Keratinocyte (primary cell): Measurements from ENCODE around the gene ABCA7. TPM values are rescaled to one million over a fixed set of nuclear protein-coding genes. Genes with fewer than 3 reads are reported as not detected.

ENCODE experiments used
- DNase-seq: peaks from one replicate; pipeline ENCODE4 v3.0.0-alpha.2; 2011; ENCODE audit warnings: low read depth, missing footprints, low spot score
- FAIRE-seq: peaks from 2 replicates; lab custom pipeline; 2011; peaks lifted over from hg19 to GRCh38; lab: Jason Lieb, UNC
- H2AFZ ChIP-seq: 2 replicates; pipeline ENCODE4 v1.6.0; 2012; ENCODE audit warnings: low read length, control low read depth, inconsistent platforms; ENCODE audit not compliant: control insufficient read depth
- H3K27ac ChIP-seq: 2 replicates; pipeline ENCODE4 v1.5.1; 2011; ENCODE audit warnings: low read length; ENCODE audit not compliant: control insufficient read depth, insufficient read depth
- H3K27me3 ChIP-seq: 3 replicates; pipeline ENCODE4 v1.6.0; 2011; ENCODE audit warnings: low read length; ENCODE audit not compliant: control insufficient read depth, insufficient read depth; ENCODE audit errors: extremely low read depth
- H3K36me3 ChIP-seq, 2 experiments: 2 replicates in 1 of 2; 3 replicates in 1 of 2; pipeline ENCODE4 v1.5.1; 2011; ENCODE audit warnings: low read length in 2 of 2, mild to moderate bottlenecking in 1 of 2; ENCODE audit not compliant: control insufficient read depth in 2 of 2, insufficient read depth in 2 of 2; ENCODE audit errors: extremely low read depth in 1 of 2
- H3K4me1 ChIP-seq: 3 replicates; pipeline ENCODE4 v1.5.1; 2011; ENCODE audit warnings: low read length; ENCODE audit not compliant: control insufficient read depth, insufficient read depth; ENCODE audit errors: extremely low read depth
- H3K4me2 ChIP-seq: 3 replicates; pipeline ENCODE4 v1.6.0; 2011; ENCODE audit warnings: low read depth, low read length; ENCODE audit not compliant: control insufficient read depth, insufficient read depth; ENCODE audit errors: extremely low read depth
- H3K4me3 ChIP-seq, 3 experiments: fragments of 200-600 bp in 1 of 3; sonication (generic) in 1 of 3; 2 replicates in 2 of 3; 3 replicates in 1 of 3; pipeline ENCODE4 v1.5.1; 2011 to 2016; ENCODE audit warnings: low read length in 3 of 3, mild to moderate bottlenecking in 3 of 3, control low read depth in 2 of 3, inconsistent platforms in 1 of 3, low read depth in 1 of 3, mixed read lengths in 1 of 3, mixed run types in 1 of 3, moderate library complexity in 1 of 3; ENCODE audit not compliant: control insufficient read depth in 2 of 3, insufficient read depth in 2 of 3; ENCODE audit errors: extremely low read depth in 1 of 3
- H3K79me2 ChIP-seq: 2 replicates; pipeline ENCODE4 v1.6.0; 2012; ENCODE audit warnings: low read length; ENCODE audit not compliant: control insufficient read depth, insufficient read depth
- H3K9ac ChIP-seq: 3 replicates; pipeline ENCODE4 v1.6.0; 2011; ENCODE audit warnings: low read length; ENCODE audit not compliant: control insufficient read depth, insufficient read depth; ENCODE audit errors: extremely low read depth
- H3K9me1 ChIP-seq: 3 replicates; pipeline ENCODE4 v1.6.0; 2011; ENCODE audit warnings: low read length; ENCODE audit not compliant: control insufficient read depth, insufficient read depth; ENCODE audit errors: extremely low read depth
- H3K9me3 ChIP-seq: 2 replicates; pipeline ENCODE4 v1.5.1; 2012; ENCODE audit warnings: low read depth, low read length; ENCODE audit not compliant: control insufficient read depth
- H4K20me1 ChIP-seq: 3 replicates; pipeline ENCODE4 v1.6.0; 2011; ENCODE audit warnings: low read length; ENCODE audit not compliant: control insufficient read depth, insufficient read depth; ENCODE audit errors: extremely low read depth
- EZH2 ChIP-seq: IDR thresholded peaks from one replicate; pipeline ENCODE4 v1.6.1; 2012; ENCODE audit warnings: inconsistent platforms, mild to moderate bottlenecking, low read length, moderate library complexity
- dilution Hi-C: fragments of 300-500 bp; cut with MboI; formaldehyde crosslinking; loops from one replicate; pipeline ENCODE4 v1.7.0; 2020; ENCODE audit warnings: low sequenced_read_pairs; ENCODE audit not compliant: extremely low pct_ligation_motif_present
- polyA plus RNA-seq, 5 experiments: library from polyadenylated mRNA; depleted of rRNA in 3 of 5; stranded (reverse) in 3 of 5; stranded (forward) in 1 of 5; unstranded in 1 of 5; fragments of >200 nt; gene quantifications; 1 replicate in 1 of 5; 2 replicates in 3 of 5; 3 replicates in 1 of 5; pipeline versions ENCODE4 v1.2.1 to v1.2.3, GENCODE V29; 2011 to 2012; ENCODE audit warnings: missing spikeins in 2 of 5, low read depth in 1 of 5, low replicate concordance in 1 of 5
- TF ChIP-seq, protein P1 (sequence below), 3 experiments: IDR thresholded peaks in 1 of 3; conservative IDR thresholded peaks in 1 of 3; optimal IDR thresholded peaks in 1 of 3; 2 replicates in 2 of 3; 3 replicates in 1 of 3; pipeline versions ENCODE3 to v1.5.1; 2011; ENCODE audit warnings: low read length in 3 of 3, mild to moderate bottlenecking in 3 of 3, moderate library complexity in 2 of 3, control low read depth in 1 of 3, inconsistent platforms in 1 of 3; ENCODE audit not compliant: insufficient read depth in 2 of 3; ENCODE audit errors: extremely low read depth in 1 of 3

ABCA7 gene
- polyA plus RNA-seq, 1 donor (not counting 4 experiments of a cell fraction or from before 2014, with no cell fraction given) = 7.4 TPM

DNA sequence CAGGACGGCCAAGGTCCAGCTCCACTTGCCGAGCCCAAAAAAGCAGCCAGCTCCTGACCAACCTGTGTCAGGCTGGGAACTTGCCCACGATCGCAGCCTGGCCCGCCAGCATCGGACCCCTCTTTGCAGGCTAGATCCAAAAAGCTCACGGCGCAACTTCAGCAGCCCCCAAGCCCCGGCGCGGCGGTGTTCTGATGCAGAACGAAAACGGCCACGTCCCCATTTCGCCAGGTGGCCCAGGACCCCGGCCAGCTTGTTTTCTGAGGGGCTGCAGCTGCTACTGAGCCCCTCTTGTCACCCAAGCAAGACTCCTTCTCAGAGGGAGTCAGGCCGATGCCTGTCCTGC lies 20.3 kb upstream of the ABCA7 start:
- peaks cover 38% of the 10 kb centered on the region for H3K4me1 ChIP-seq
- peaks cover 31% of the 10 kb centered on the region for H4K20me1 ChIP-seq
- H3K9ac ChIP-seq = peak overlapping the region; percentile 91
- H2AFZ ChIP-seq = no peak overlapping the region
- no peak for TF ChIP-seq EZH2
- TF ChIP-seq, protein P1, sequence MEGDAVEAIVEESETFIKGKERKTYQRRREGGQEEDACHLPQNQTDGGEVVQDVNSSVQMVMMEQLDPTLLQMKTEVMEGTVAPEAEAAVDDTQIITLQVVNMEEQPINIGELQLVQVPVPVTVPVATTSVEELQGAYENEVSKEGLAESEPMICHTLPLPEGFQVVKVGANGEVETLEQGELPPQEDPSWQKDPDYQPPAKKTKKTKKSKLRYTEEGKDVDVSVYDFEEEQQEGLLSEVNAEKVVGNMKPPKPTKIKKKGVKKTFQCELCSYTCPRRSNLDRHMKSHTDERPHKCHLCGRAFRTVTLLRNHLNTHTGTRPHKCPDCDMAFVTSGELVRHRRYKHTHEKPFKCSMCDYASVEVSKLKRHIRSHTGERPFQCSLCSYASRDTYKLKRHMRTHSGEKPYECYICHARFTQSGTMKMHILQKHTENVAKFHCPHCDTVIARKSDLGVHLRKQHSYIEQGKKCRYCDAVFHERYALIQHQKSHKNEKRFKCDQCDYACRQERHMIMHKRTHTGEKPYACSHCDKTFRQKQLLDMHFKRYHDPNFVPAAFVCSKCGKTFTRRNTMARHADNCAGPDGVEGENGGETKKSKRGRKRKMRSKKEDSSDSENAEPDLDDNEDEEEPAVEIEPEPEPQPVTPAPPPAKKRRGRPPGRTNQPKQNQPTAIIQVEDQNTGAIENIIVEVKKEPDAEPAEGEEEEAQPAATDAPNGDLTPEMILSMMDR (optimal IDR thresholded peaks at IDR 0.05 in 1 of 3, IDR thresholded peaks at IDR 0.05 in 1 of 3, conservative IDR thresholded peaks at IDR 0.05 in 1 of 3; ENCODE audit: extremely low read depth in 1 of 3, insufficient read depth in 2 of 3, low read length in 3 of 3) = no peak
- peak overlapping the region; percentile 68 for H3K4me2 ChIP-seq
- peak overlapping the region; percentile 68 to 95 (median 71) for H3K4me3 ChIP-seq
- H3K79me2 ChIP-seq = peaks cover 63% of the 10 kb centered on the region
- FAIRE-seq = no peak
- no peaks in the 10 kb centered on the region for H3K9me3 ChIP-seq
- dilution Hi-C loops = no loop called here
- H3K27ac ChIP-seq = peak overlapping the region; percentile 99
- no peaks in the 10 kb centered on the region for H3K27me3 ChIP-seq
- peaks cover 4% of the 10 kb centered on the region for H3K9me1 ChIP-seq
- H3K36me3 ChIP-seq = peaks cover 0 to 1% of the 10 kb centered on the region in 2 experiments
- no peak for DNase-seq

DNA sequence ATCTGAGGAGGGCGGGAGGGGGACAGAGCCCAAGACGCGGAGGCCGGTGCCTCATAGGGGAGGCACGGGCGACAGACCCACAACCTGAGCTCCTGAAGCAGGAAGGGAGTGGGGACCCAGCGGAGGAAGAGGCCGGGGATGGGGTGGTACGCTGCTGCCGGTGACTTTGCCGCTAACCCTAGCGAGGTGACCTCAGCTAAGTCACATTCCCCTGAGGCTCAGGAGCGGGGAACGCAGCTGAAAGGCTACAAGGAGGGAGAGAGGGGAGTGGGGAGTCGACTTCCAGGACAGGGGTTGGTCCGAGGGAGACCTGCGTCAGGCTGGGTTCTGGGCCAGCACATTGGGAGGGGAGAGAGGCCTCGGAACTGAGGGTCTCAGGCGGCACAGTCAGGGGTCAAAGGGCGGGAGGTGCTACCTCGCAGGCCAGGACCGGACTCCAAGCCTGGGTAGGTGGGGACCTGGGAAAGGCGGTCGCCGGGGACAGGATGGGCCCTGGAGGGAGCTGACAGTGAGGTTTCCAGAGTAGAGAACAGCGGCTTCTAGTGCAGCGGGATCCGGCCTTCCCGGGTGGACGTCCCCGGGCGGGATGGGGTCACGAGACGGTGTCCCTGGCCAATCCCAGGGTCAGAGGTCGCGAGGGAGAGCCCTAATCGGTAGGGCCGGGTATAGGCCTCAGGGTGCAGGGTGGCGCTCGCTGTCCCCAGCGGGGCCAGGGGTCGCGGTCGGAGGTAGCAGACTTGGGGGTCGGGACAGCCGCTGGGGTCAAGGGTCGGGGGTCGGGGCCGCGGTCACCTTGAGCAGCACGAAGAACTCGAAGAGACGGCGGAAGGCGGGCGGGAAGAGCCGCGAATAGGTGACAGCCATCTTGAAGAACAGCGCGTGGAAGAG lies 19.7 kb upstream of the ABCA7 start:
- FAIRE-seq = no peak

More for the DNA sequence above, 19.7 kb upstream of the ABCA7 start:
- H3K79me2 ChIP-seq = peaks cover 57% of the 10 kb centered on the region
- dilution Hi-C loops = no loop called here
- TF ChIP-seq, protein P1 (optimal IDR thresholded peaks at IDR 0.05 in 1 of 3, IDR thresholded peaks at IDR 0.05 in 1 of 3, conservative IDR thresholded peaks at IDR 0.05 in 1 of 3; ENCODE audit: extremely low read depth in 1 of 3, insufficient read depth in 2 of 3, low read length in 3 of 3) = no peak
- no peak for TF ChIP-seq EZH2
- H3K9me1 ChIP-seq = peaks cover 4% of the 10 kb centered on the region
- H3K9me3 ChIP-seq = no peaks in the 10 kb centered on the region
- H3K27me3 ChIP-seq = no peaks in the 10 kb centered on the region
- no peak for DNase-seq
- peak overlapping the region; percentile 91 for H3K9ac ChIP-seq
- H3K27ac ChIP-seq = peak overlapping the region; percentile 99
- H3K4me3 ChIP-seq = peak overlapping the region; percentile 68 to 95 (median 71)
- peaks cover 0 to 1% of the 10 kb centered on the region in 2 experiments for H3K36me3 ChIP-seq
- H3K4me2 ChIP-seq = peak overlapping the region; percentile 68
- H2AFZ ChIP-seq = no peak overlapping the region
- H3K4me1 ChIP-seq = peaks cover 38% of the 10 kb centered on the region
- H4K20me1 ChIP-seq = peaks cover 31% of the 10 kb centered on the region
